ENCODE measurements around the gene CTTNBP2NL.

GRCh38 chr1:112368198-112368597, 27.8 kb upstream of the CTTNBP2NL start:
- TF ChIP-seq, protein P1, sequence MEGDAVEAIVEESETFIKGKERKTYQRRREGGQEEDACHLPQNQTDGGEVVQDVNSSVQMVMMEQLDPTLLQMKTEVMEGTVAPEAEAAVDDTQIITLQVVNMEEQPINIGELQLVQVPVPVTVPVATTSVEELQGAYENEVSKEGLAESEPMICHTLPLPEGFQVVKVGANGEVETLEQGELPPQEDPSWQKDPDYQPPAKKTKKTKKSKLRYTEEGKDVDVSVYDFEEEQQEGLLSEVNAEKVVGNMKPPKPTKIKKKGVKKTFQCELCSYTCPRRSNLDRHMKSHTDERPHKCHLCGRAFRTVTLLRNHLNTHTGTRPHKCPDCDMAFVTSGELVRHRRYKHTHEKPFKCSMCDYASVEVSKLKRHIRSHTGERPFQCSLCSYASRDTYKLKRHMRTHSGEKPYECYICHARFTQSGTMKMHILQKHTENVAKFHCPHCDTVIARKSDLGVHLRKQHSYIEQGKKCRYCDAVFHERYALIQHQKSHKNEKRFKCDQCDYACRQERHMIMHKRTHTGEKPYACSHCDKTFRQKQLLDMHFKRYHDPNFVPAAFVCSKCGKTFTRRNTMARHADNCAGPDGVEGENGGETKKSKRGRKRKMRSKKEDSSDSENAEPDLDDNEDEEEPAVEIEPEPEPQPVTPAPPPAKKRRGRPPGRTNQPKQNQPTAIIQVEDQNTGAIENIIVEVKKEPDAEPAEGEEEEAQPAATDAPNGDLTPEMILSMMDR (IDR thresholded peaks at IDR 0.05) = no peak
- TF ChIP-seq POLR2A (IDR thresholded peaks at IDR 0.05) (no peak), POLR2AphosphoS5 (IDR thresholded peaks at IDR 0.05) (no peak), EP300 (IDR thresholded peaks at IDR 0.05) (no peak)

Measured in gastroesophageal sphincter (tissue), 3 donors.